Ovary (tissue), 3 donors: ENCODE measurements around the gene SLC26A11.

Source experiments
- EP300 ChIP-seq: sonication (generic); formaldehyde crosslinking; IDR thresholded peaks from one replicate; pipeline ENCODE4 v1.6.1; 2017; ENCODE audit warnings: antibody characterized with exemption
- POLR2A ChIP-seq: fragments of 450-650 bp; IDR thresholded peaks from one replicate; pipeline ENCODE4 v1.6.1; 2017; ENCODE audit warnings: antibody characterized with exemption, mild to moderate bottlenecking, moderate library complexity
- TF ChIP-seq, protein P1 (sequence below), 3 donors: fragments of 450-650 bp in 2 of 3; fragments of 200-600 bp in 1 of 3; IDR thresholded peaks; one replicate each; pipeline versions ENCODE4 v1.5.1 to v1.8.0; 2016 to 2022; ENCODE audit warnings: antibody characterized with exemption in 3 of 3, mild to moderate bottlenecking in 1 of 3
- donor health status: DM: no; HTN: no; CAD: no.

DNA sequence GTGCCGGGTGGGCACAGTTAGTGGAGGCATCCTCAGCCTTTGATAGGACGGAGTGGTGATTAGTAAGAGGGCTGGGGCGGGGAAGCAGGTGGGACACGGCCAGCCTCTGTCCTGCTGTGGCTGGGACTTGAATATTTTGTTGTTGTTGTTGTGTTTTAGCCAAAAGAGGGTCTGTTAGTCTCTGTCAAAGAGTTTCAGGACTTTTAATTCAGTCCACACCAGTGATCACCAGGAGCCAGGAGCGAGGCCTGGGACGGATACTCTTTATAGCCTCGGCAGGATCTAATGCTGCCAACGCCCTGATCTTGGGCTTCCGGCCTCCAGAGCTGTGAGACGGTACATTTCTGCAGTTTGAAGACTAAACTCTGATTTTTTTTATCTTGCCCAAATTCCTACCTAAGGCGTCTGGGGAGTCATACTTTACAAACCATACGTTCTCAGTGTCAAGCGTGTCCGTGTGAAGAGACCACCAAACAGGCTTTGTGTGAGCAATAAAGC is 37.5 kb downstream of the SLC26A11 start:
- TF ChIP-seq, protein P1, sequence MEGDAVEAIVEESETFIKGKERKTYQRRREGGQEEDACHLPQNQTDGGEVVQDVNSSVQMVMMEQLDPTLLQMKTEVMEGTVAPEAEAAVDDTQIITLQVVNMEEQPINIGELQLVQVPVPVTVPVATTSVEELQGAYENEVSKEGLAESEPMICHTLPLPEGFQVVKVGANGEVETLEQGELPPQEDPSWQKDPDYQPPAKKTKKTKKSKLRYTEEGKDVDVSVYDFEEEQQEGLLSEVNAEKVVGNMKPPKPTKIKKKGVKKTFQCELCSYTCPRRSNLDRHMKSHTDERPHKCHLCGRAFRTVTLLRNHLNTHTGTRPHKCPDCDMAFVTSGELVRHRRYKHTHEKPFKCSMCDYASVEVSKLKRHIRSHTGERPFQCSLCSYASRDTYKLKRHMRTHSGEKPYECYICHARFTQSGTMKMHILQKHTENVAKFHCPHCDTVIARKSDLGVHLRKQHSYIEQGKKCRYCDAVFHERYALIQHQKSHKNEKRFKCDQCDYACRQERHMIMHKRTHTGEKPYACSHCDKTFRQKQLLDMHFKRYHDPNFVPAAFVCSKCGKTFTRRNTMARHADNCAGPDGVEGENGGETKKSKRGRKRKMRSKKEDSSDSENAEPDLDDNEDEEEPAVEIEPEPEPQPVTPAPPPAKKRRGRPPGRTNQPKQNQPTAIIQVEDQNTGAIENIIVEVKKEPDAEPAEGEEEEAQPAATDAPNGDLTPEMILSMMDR (IDR thresholded peaks at IDR 0.05), result no peak
- no peak for TF ChIP-seq EP300
- TF ChIP-seq POLR2A, result no peak
